D721Med (cell line): ENCODE measurements around the gene UCP3.

Experiments
- DNase-seq: peaks from one replicate; pipeline ENCODE4 v3.0.0; 2011; ENCODE audit warnings: low spot score; ENCODE audit not compliant: insufficient read length
- FAIRE-seq: peaks from 2 replicates; lab custom pipeline; 2011; peaks lifted over from hg19 to GRCh38; lab: Jason Lieb, UNC
- TF ChIP-seq, protein P1 (sequence below): IDR thresholded peaks from 2 replicates; pipeline ENCODE4 v1.5.1; 2012; ENCODE audit warnings: mild to moderate bottlenecking, control low read depth; ENCODE audit not compliant: insufficient read depth; ENCODE audit errors: missing control alignments

UCP3 gene

DNA sequence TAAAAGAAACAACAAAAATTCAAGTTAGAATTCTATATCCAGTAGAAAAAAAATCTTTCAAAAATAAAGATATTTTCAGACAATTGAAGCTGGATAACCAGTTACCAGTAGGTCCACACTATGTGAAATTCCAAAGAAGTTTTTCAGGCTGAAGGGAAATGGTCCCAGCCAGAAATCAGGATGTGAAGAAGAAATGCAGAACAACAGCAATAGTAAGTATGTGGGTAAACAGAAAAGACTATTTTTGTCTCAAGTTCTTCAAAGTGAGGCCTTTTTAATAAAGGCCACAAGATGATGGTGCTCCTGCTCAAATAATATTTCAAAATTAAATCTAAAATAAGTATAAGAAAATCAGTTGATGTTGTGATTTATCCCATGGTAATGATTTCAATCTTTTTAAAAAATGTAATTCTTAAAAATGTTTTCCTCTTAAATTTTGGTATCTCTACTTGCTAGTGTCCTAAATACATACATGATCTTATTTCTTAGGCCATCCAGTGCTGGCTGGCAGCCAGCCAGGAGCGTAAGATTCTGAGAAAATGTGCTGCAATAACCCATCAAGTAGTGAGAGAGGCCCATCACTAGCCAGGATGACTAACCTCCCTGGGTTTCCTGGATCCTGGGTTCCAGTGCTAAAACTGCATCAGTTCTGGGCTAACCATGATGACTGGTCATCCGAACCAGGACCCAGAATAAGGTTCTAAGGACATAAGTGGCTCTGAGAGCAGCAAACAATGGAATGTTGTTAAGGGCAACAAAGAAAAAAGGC is 15.6 kb upstream of the UCP3 start:
- TF ChIP-seq, protein P1, sequence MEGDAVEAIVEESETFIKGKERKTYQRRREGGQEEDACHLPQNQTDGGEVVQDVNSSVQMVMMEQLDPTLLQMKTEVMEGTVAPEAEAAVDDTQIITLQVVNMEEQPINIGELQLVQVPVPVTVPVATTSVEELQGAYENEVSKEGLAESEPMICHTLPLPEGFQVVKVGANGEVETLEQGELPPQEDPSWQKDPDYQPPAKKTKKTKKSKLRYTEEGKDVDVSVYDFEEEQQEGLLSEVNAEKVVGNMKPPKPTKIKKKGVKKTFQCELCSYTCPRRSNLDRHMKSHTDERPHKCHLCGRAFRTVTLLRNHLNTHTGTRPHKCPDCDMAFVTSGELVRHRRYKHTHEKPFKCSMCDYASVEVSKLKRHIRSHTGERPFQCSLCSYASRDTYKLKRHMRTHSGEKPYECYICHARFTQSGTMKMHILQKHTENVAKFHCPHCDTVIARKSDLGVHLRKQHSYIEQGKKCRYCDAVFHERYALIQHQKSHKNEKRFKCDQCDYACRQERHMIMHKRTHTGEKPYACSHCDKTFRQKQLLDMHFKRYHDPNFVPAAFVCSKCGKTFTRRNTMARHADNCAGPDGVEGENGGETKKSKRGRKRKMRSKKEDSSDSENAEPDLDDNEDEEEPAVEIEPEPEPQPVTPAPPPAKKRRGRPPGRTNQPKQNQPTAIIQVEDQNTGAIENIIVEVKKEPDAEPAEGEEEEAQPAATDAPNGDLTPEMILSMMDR = no peak
- DNase-seq = no peak
- FAIRE-seq = no peak

DNA sequence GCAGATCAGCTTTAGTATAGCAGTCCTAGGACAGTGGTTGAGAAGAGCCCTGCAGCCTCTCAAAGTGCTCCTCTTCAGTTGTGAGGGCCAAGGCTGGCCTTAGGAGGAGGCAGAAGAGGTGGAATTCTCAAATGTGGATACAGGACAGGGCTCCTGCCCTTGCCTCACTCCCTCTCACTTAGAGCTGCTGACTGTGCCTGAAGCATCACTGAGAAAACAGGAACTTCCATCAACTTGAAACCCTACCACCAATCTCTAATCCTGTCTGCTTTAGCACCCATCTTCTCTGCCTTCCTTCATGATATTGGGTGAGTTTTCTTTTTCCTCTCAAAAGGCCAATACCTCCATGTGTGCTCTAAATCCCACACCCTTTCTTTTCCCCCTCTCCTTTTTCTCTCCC is 14.4 kb upstream of the UCP3 start:
- DNase-seq (no peak), FAIRE-seq (no peak)
- TF ChIP-seq, protein P1 = no peak

DNA sequence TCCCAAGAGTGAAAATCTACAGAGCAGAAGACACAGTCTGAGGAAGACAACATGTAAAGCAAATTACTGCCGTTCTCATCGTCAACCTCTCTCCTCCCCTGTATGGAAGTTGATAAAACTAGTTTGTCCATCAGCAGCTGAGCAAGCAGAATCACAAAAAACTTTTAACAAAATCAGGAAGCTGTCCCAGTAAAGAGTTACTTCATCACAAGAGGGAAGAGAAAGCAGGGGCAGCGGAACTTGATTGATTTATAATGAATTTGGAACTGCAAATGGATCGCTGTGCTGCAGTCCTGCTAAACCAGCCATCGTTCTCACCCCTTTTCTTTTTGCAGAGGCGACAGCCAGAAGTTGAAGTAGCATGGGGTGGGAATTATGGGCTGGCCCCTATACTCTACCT is 13.7 kb upstream of the UCP3 start:
- TF ChIP-seq, protein P1 = no peak
- DNase-seq (no peak), FAIRE-seq (no peak)

DNA sequence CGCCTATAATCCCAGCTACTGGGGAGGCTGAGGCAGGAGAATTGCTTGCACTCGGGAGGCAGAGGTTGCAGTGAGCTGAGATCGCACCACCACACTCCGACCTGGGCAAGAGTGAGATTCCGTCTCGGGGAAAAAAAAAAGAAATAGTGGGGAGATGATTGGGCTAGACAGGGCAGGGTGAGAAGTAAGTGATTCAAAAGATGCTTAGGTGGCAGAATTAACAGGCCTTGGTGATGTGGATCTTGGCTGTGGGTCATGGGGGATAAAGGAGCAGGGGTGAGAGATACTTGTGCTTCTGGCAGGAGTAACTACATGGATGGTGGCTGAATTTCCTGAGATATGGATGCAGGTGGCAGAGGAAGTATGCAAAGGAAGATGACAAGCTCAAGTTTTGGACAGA is 13.1 kb upstream of the UCP3 start:
- FAIRE-seq = no peak
- TF ChIP-seq, protein P1 = no peak
- no peak for DNase-seq

DNA sequence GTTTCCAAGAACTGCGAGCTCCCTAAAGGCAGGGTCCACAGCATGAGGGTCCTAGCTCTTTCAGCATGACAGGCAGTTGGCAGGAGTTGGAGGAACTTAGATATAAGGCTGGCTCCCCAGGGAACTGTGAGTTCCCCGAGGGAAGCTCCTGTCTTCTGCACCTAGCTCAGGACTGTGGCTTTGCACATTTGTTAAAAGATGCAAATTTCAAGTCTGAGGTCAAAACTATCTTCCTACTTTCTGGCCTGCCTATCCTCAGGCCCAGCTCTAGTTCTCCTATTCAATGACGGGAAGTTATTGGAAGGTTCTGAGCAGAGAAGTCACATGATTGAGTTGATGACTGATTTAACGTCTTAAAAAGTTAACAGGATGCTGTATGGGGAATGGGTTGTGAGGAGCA is 11.7 kb upstream of the UCP3 start:
- no peak for DNase-seq
- FAIRE-seq = no peak
- TF ChIP-seq, protein P1 = no peak

DNA sequence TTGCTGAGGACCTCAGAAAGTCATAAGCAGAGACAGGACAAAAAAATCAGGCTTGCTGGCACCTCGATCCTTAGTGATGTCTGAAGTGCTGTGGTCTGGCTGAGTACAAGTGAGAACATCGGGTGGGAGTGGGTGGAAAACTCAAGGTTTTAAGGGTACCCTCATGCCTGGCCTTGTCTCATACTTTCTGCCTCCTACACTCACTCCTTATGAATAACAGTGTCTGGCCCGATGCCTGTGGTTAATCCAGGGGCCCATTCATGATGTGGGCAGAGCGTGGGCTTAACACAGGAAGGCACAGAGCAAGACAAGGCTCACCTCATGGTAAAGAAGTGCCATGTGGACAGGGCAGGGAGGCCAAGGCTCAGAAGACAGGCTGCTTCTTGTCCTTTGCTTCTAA is 11.0 kb upstream of the UCP3 start:
- FAIRE-seq (no peak), DNase-seq (no peak)
- TF ChIP-seq, protein P1 = no peak

DNA sequence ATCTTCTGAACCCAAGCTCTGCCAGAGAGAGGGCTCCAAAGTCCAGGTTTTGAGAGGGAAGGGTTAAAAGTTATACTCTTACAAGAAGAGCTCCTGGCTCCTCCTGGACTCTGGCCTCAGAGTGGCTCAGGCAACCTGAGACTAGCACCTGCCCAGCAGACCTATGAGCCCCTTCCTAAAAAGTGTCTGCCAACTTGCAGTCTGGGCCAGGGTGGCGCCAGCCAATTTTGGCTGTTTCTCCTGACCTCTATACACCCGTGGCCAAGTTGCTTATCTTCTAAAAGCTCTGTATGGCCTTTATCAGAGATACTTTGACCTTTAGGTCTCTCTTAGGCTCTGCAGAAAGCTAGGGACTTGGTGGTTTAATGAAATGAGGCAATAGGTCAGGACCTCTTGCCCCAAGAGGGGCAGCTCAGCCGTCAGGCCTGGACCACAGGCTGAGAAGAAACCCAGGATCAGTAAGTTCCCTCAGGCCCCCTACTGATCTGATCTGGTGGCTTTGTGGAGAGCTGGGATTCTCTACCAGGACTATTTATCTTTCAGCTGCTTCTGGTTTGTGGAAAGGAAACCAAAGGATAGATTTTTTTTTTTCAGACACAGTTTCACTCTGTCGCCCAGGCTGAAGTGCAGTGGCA is 10.3 kb upstream of the UCP3 start:
- TF ChIP-seq, protein P1 = no peak
- no peak for DNase-seq
- no peak for FAIRE-seq
